GM13977 (cell line): Measurements from ENCODE around the gene ZFAND3.

ENCODE experiments used
- DNase-seq: peaks from one replicate; pipeline ENCODE4 v3.0.0; 2012; ENCODE audit warnings: low spot score
- in situ Hi-C: fragments of 300-500 bp; cut with MboI; formaldehyde crosslinking; loops from one replicate; pipeline ENCODE4 v1.12.0; 2022; ENCODE audit warnings: low sequenced_read_pairs, low pct_unique_long_range_greater_than_20kb, mixed read lengths, inconsistent platforms; ENCODE audit not compliant: unreplicated experiment
- TF ChIP-seq, protein P1 (sequence below): IDR thresholded peaks from 2 replicates; pipeline ENCODE4 v1.5.1; 2012; ENCODE audit warnings: mild to moderate bottlenecking, control low read depth; ENCODE audit not compliant: insufficient read depth; ENCODE audit errors: extremely low read depth, missing control alignments

The ZFAND3 gene

DNA sequence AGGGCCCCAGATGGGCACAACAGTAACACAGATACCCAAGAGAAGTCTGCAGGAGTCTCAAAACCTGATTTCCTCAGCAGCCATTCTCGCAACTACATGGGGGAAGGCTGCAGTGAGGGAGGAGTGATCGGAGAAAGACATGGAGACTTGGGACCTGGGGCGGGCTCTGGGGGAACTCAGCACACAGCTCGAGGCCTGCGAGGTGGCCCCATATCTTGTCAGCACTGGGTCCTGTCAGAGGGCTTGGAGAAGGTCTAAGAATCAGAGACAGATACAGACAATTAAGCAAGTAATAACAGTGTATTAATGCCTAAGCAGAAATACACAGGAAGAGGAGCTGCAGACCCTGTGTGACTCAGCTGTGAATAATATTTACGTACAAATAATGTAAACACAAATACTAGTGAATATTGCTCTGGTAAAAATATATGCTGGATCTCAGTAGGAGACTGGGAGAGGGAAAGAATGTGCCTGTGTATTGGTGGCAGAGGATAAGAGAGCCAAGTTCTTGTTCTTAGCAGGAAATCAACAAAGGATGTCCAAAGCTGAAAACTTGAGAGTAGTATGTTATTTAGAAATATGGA lies 336.2 kb downstream of the ZFAND3 start:
- DNase-seq, result no peak
- TF ChIP-seq, protein P1, sequence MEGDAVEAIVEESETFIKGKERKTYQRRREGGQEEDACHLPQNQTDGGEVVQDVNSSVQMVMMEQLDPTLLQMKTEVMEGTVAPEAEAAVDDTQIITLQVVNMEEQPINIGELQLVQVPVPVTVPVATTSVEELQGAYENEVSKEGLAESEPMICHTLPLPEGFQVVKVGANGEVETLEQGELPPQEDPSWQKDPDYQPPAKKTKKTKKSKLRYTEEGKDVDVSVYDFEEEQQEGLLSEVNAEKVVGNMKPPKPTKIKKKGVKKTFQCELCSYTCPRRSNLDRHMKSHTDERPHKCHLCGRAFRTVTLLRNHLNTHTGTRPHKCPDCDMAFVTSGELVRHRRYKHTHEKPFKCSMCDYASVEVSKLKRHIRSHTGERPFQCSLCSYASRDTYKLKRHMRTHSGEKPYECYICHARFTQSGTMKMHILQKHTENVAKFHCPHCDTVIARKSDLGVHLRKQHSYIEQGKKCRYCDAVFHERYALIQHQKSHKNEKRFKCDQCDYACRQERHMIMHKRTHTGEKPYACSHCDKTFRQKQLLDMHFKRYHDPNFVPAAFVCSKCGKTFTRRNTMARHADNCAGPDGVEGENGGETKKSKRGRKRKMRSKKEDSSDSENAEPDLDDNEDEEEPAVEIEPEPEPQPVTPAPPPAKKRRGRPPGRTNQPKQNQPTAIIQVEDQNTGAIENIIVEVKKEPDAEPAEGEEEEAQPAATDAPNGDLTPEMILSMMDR, result no peak
- in situ Hi-C loops, result no loop called here

DNA sequence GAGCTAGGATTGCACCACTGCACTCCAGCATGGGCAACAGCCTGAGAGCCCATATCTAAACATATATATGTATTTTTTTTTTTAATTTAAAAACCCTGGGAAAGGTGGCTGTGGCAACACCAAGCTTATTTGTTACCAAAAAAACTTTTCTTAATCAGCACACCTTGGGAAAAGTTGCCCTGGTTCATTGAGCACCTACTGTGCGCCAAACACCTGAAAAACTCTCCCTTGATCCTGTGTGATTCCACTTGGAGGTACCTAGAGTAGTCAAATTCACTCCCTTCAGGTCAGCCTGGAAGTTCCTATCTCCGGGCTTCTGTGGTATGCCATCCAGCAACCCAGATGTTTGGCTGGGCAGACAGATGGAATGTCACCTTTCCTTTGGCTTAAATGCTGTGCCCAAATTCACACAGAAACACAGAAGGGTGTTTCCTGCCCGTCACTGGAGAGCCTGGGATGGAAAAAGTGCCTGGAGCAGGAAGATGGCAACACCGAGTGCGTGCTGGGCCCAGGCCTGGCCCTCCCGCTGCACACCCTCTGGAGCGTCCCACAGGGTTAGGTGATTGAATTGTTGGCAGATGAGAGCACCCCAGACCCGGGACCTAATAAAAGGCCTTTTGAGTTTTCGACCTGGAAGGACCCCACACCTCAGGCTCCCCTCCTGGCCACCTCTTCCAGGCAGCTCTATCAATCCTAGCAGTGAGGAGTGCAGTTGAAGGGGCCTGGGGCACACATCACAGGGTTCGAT lies 337.5 kb downstream of the ZFAND3 start:
- TF ChIP-seq, protein P1, result no peak
- DNase-seq, result peak; percentile 12
- in situ Hi-C loops, result no loop called here

DNA sequence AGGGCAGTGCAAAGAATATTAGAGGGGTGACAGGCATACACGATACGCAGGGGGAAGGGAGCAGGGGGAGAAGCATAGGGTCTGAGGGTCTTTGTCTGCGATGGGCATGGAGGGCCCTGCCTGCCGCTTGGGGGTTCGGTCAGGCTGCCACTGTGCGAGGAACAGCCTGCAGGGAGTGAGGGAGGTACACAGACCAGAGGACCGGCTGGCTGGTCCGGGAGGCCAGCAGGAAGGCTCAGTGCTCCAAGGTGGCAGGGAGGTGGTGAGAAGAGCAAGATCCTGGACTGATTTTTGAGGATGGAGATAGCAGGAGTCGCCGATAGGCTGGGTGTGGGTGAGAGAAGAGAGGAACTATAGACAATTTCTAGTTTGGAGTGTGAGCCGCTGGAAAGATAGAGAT lies 338.4 kb downstream of the ZFAND3 start:
- in situ Hi-C loops, result no loop called here
- DNase-seq, result no peak
- TF ChIP-seq, protein P1, result no peak

DNA sequence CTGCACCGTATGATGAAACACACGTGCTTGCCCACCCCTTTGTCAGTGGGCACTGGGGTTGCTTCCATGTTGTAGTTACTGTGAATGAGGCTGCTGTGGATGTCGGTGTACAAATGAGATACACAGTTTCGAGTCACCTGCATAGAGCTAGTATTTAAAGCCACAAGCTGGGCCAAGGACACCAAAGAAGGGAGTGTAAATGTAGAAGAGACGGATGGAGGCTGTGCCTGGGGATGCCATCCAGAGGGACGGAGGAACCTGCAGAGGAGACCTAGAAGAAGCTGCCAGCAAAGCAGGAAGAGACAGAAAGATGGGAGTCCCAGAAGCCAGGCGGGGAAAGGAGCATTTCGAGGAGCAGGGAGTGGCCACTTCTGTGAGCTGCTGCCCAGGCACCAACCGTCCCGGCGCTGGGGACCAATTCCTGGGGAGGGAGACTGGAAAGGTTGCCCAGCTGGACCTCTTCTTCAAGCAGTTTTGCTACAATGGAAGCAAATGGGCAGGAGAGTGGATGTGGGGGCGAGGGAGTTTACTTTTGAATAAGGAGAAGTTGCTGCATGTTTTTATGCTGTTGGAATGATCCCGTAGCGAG lies 339.3 kb downstream of the ZFAND3 start:
- DNase-seq, result peak; percentile 11
- in situ Hi-C loops, result no loop called here
- TF ChIP-seq, protein P1, result no peak

DNA sequence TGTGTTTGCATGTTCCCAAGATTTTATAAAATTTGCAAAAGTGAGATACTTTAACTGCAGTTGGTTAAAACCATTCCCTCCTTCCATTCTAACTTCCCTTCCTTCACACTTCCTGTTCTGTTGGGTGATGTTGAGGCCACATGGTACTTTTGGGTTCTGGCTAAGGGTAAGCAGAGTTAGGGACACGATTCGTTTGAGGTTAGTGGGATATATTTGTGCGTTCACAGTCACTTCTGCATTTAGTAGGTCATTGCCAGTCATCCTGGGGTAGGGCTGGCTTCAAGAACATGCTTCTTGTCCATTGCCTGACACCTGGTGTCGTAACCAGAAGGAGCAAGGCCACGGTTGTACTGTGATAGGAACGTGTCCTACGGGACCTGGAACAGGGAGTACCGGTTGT lies 340.1 kb downstream of the ZFAND3 start:
- DNase-seq, result peak; percentile 9
- TF ChIP-seq, protein P1, result no peak
- in situ Hi-C loops, result no loop called here

DNA sequence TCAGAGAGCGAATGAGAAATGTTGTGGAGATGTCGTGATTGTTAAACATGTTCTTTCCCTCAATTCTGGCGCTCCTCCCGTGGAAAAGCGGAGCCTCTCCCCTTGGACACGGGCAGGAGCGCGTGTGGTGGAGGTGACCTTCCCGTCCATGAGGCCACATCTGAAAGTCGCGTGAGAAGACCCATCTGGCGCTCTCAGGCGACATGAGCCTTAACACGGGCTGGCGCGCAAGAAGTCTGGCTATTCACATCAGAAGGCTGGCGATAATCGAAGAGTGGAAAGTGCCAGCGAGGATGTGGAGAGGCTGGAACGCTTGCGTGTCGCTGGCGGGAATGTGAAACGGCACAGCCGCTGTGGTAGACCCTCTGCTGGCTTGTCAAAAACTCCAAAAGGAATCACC lies 341.3 kb downstream of the ZFAND3 start:
- TF ChIP-seq, protein P1, result no peak
- in situ Hi-C loops, result no loop called here
- DNase-seq, result peak; percentile 14
